Muscle of back (tissue), 11 donors: ENCODE results near the gene RHBDL1. TPM values are rescaled to one million over a fixed set of nuclear protein-coding genes. Genes with fewer than 3 reads are reported as not detected.

Experiments used
- DNase-seq, 3 donors: peaks; one replicate each; pipeline versions ENCODE4 v3.0.0 to v3.0.0-alpha.2; 2013
- polyA plus RNA-seq, 10 donors: library from polyadenylated mRNA; unstranded; fragments of 120-200 nt; gene quantifications; one replicate each; pipeline ENCODE4 v1.2.1, GENCODE V29; 2013; ENCODE audit not compliant: insufficient read length in 10 of 10

RHBDL1 gene
- polyA plus RNA-seq, 10 donors, result 0.85 to 1.8 (median 1.2) TPM

DNA sequence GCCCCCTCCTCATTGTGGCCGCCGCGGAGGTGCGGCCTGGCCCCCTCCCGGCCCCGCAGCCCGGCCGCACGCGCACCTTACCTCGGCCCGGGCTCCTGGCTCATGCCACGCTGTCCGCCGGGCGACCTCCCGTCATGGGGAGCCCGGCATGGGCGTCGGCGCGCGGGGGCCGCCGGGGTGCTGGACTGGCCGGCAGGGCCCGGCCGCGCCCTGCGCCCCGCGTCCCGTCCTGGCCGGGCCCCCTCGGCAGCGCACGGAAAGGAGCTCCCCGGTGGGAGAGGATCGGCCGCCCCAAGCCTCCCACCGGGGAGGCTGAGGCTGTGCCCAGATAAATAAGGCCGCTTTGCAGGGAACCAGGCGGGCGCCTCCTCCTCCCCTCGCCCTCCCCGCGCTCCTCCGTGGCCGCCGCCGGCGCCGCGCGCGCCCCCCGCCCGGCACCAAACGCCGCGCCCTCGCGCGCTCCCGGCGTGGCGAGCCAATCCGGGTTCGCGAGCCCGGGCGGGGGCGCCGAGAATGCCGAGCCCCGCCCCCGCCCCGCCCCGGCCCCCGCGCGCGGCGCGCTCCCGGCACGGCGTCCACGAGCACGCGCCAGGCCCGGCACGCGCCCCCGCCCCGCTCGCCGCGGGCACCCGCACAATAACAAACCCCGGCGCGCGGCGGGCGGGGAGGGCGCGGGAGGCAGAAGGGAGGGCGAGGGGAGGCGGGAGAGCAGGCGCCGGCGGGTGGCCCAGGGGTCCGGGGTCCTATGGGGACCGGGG is 30.1 kb downstream of the RHBDL1 start, which contains the start of gene FBXL16:
Gene FBXL16 (minus strand): TSS at position 371 of the 758 bp plus-strand sequence. CDS start 8,396 bp downstream, outside the sequence.
- DNase-seq, result no peak

DNA sequence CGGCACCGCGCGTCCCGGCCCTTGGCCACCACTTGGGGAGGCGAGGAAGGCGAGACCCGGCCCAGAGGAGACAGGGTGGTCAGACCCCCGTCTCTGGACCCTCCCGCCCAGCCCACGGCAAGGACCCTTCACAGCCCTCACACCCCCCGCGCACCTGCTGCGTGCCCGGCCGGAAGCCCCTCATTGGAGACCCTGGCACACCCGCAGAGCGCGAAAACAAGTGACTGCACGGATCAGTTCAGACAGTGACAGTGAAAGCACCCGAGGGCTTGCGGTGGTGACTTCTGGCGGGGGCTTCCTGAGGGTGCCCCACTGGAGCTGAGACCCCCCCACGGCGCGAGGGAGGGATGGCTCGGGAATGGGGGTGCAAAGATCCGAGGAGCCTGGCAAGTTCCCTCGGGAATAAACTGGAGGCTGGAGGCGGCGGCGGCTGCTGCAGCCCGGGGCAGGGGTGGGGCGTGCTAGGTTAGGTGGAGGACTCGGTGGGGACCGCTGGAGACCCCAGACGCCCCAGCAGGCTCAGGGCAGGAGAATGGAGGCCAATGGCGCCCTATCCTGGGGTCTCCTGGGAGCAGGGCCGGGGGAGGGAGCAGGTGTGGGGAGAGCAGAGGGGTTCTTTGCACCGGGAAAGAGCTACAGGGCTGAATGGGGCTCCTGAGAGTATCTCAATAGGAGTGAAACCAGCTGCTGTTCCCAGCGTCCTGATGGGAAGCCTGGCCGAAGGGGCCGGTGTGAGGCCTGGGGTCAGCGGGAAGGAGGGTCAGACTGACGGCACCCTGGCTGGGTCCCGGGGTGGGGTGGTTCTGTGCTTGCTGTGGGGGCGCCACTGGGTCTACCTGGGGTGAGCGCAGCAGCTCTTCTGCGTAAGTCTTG is 31.0 kb downstream of the RHBDL1 start:
- no peak for DNase-seq

DNA sequence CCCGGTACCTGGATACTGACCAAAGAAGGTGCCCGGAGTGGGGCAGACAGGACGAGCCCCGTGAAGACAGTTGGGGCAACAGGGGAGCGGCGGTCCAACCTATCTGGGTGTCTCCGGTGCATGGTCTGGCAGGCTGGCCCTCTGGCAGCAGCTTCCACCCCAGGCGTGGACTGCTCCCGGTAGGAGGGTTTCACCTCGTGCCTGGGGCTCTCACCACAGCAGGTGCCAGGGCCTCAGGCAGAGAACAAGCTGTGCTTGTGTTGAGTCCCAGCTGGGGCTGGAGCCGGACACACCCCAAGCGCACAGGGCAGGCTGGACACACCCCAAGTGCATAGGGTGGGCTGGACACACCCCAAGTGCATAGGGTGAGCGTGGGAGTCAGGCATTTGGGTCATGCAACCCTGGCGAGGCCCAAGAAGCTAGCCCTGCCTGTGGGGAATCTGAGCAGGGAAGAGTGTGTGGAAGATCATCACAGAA is 31.6 kb downstream of the RHBDL1 start:
- DNase-seq, result no peak

DNA sequence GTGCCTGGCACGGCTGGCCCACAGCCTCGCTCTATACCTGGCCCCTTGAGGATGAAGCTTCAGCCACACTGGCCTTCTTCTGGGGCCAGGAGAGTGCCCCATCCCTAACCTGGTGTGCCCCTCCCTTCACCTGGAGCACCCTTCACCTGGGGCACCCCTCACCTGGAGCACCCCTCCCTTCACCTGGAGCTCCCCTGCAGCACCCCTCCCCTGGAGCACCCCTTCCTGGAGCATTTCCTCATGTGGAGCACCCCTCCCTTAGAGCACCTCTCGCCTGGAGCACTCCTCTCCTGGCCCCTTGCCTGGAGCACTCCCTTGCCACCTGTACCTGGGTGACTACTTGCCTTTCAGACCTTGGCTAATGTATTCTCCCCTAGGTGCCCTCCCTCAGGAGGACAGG is 32.5 kb downstream of the RHBDL1 start:
- DNase-seq, result no peak

DNA sequence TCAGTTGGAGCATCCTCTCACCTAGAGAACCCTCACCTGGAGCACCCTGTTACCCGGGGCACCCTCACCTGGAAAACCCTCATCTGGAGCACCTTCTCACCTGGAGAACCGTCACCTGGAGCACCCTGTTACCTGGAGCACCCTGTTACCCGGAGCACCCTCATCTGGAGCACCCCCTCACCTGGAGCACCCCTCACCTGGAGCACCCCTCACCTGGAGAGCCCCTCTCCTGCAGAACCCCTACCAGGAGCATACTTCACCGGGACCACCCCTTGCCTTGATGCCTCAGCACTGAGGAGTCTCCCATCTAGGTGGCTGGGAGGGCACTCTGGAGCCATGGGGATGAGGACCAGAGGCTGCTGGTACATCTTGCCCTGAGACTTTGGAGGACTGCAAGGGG is 33.5 kb downstream of the RHBDL1 start:
- no peak for DNase-seq

DNA sequence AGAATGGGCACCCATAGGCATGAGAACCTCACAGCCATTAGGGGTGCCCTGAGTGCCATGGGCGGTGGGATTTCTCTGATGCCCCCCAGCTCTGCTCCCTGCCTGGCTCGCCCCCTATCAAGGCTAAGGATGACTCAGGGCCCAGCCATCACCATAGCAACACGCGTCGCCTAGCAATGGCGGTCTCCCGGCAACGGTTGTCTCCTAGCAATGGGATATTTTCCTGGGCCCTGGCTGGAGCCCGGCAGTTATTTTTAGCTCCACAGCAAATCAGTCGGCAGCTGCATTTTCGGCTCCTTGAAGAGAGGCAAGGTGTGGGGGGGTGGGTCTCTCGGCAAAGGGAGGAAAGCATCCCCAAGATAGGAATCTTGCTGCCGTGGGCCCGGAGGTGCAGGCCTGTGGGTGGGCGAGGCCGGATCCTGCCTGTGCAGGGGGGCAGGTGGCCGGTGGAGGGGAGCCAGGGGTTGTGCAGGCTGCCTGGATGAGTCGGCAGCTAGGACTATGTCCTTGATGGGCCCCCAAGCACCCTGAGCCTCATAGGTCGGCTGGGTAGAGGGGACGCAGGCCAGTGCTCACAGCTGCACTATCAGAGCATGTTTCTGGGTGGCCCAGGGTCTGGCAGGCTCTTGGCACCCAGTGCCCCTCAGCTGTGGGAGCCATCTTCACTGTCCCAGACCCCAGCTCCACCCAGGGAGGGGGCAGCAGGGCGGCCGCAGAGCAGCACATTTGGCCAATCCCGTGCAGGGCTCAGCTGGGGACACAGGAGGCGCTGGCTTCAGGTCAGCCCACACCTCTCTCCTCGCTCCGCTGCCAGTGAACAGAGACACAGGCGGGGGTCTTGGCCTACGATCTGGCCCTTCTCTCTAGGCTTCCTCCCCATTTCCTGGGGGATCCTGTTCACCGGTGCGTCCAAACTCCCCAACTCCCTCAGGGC is 34.4 kb downstream of the RHBDL1 start:
- DNase-seq, result peak; percentile 56 to 79 (median 58)

DNA sequence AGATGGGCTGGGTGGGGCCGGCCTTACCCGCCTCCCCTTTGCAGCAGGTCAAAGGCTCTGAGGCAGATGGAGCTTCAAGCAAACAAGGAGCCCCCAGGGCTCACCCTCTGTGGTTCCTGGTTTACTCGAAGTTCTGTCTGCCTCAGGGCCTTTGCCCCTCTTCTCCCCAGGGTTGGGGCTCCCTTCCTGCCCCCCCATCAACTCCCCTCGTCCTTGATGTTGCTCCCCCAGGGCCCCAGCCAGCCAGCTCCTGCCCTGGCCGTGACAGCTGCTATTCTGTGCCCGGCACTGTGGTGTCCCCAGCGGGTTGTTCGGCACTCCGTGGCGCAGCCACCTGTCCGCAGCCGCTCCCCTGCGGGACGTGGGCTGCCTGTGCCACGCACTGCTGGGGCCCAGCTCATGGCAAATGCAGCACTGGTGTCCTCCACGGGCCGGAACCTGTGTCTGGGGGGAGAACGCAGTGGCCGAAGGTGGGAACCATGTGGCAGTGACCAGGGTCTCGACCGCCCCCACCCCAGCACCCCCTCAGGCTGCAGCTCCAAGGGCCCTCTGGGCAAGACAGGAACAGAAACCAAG is 35.1 kb downstream of the RHBDL1 start:
- no peak for DNase-seq

DNA sequence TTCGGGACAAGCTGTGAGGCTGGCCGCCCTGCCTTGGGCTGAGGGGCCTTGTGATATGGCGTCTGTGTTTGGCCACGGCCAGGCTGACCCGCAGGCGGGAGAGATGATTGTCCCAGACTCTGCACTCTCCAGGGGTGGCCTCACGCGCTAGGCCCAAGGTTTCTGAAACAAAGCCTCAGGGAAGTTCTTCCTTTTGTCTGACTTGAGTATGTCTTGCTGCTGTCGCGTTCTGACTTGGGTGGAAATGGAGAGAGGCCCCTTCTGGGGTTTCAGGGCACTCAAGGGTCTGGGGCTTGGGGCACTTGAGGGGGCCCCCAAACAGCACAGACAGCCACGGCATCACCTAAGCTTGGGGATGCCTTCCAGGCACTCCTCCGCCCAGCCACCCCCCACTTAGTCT is 35.6 kb downstream of the RHBDL1 start:
- no peak for DNase-seq

DNA sequence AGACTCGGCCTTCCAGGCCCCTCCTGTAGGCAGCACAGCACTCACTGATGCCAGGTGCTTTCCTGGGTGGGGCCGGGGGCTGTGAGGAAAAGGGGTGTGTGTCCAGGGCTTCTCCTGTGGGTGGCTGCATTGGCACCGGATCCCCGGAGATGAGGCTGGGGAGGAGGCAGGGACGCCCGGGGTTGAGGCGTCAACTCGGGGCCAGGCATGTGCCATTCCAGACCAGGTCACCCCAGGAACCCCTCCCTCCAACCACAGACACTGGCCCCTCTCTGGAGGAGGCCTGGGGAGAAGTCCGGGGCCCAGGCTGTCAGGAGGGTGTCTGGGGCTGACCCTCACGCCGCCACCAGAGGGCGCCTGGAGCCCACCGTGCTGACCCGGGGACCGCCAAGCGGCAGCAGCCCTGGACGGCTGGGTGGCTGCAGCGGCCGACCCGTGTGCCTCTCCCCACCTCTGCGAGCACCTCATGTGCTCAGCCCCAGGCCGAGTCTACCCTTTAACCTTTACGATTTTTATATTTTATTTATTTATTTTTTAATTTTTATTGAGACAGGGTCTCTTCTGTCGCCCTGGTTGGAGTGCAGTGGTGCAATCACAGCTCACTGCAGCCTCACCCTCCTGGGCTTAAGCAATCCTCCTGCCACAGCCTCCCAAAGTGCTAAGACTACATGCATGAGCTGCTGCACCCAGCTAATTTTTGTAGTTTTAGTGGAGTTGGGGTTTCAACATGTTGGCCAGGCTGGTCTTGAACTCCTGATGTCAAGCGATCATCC is 36.3 kb downstream of the RHBDL1 start:
- peak; percentile 34 to 83 (median 78) for DNase-seq

DNA sequence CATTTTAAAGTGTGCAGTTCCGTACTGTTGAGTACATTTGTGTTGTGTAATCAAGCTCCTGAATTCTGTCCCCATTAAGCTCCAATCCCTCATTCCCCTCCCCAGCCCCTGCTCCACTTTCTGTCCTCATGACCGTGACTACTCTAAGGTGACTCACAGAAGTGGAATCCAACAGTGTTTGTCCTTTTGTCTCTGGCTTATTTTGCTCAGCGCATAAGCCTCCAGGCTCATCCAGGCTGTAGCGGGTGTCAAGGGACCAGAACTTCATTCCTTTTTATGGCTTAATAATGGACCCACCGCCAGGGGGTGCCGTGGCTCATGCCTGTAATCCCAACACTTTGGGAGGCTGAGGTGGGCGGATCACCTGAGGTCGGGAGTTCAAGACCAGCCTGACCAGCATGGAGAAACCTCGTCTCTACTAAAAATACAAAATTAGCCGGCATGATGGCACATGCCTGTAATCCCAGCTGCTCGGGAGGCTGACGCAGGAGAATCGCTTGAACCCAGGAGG is 37.3 kb downstream of the RHBDL1 start:
- peak in 1 of 3 donors; percentile 86 for DNase-seq

DNA sequence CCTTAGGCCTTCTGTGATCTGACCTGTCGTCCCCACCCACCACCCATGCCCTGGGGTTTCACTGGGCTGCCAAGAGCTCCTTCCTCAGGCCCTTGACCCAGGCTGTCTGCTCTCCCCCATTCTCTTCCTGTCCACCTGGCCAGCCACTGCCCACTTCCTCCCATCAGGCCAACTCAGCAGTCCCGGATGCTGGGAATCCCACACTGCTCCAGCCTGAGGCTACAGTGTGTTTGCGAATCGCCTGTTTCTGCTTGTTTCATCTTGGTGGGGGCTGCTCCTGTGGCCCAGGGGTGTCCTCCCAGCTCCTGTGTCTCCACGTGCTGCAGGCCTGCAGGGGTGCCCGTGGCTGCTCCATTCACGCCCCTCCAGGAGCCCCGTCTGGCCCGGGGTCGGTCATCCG is 38.6 kb downstream of the RHBDL1 start:
- no peak for DNase-seq

DNA sequence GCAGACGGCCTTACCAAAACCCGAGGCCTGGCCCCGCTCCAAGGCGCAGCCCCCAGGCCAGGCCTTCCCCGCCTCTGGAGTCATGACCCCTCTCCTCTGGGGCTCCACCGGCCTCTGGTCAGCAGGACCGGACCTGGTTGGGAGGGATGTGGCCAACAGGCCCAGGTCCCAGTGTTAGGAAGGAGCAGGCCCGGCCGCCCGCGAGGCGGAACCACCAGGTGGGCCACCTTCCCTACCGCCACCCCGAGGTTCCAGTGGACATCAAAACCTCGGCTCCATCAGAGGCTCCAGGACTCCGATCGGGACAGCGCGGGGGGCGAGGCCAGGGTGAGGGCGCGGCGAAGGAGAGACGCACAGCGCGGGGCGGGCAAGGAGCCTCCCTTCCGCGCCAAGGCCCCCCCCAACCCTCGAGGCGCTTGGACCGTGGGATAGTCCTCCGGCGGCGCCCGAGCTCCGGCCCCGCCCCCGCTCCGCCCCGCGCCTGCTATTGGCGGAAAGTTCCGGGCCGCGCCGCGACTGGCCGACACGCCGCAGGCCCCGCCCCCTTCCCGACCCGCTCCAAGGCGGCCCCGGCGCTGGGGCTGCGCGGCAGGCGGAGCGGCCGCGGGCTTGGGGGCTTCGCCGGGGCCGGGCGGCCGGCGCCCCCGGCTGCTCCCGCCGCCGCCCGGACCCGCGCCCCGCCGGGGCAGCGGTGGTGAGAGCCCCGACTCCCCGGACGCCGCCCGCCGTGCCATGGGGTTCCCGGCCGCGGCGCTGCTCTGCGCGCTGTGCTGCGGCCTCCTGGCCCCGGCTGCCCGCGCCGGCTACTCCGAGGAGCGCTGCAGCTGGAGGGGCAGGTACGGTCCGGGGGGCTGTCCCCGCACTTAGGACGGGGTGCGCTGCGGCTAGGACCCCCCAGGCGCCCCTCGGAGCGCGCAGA is 39.3 kb downstream of the RHBDL1 start, which contains the start of gene METRN:
Gene METRN (plus strand): TSS at position 561 of the 919 bp plus-strand sequence. CDS start 172 bp downstream, at position 733.
- DNase-seq, result peak; percentile 87 to 96 (median 93)

DNA sequence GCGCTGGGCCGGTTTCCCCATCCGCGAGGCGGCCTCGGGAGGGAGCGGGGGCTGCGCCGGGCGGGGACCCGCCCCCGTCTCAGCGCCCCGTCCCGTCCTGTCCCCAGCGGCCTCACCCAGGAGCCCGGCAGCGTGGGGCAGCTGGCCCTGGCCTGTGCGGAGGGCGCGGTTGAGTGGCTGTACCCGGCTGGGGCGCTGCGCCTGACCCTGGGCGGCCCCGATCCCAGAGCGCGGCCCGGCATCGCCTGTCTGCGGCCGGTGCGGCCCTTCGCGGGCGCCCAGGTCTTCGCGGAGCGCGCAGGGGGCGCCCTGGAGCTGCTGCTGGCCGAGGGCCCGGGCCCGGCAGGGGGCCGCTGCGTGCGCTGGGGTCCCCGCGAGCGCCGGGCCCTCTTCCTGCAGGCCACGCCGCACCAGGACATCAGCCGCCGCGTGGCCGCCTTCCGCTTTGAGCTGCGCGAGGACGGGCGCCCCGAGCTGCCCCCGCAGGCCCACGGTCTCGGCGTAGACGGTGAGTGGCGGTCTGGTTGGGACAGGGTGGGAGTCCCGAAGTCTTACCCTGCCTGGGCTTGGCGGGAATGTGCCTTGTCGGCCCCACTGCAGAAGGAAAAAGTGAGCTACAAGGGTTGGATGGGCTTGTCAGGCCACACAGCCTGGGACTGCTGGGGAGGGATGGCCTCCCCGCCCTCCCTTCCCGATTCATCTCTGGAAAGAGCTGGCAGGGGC is 40.2 kb downstream of the RHBDL1 start:
- DNase-seq, result peak in 1 of 3 donors; percentile 71

DNA sequence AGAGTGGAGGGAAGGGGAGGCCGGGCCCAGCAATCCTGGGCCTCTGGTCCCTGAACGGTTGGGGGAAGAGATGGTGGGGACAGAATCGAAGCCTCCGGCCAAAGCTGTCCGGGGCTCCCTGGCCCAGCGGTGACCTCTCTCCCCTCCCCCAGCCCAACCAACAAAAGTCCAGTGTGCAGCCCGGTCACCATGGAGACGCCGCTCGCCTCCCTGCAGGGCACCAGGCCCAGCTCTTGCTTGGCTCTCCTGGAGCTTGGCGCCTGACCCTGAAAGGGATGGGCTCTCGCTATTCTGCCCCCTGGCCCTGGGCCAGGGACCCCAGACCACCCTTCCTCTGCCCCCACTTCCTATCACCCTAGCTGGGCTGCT is 40.7 kb downstream of the RHBDL1 start:
- DNase-seq, result no peak

DNA sequence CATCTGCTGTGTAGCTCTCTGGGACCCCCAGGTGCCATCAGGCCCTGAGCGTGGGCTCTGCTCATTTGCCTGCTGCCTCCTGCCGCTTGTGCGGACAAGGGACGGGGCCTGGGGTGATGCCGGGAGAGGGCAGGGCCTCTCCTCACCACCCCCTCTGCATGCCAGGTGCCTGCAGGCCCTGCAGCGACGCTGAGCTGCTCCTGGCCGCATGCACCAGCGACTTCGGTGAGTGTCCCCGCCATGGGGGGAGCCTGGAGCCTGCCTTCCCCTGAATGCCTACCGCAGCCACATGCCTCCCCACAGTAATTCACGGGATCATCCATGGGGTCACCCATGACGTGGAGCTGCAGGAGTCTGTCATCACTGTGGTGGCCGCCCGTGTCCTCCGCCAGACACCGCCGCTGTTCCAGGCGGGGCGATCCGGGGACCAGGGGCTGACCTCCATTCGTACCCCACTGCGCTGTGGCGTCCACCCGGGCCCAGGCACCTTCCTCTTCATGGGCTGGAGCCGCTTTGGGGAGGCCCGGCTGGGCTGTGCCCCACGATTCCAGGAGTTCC is 41.4 kb downstream of the RHBDL1 start:
- DNase-seq, result no peak

DNA sequence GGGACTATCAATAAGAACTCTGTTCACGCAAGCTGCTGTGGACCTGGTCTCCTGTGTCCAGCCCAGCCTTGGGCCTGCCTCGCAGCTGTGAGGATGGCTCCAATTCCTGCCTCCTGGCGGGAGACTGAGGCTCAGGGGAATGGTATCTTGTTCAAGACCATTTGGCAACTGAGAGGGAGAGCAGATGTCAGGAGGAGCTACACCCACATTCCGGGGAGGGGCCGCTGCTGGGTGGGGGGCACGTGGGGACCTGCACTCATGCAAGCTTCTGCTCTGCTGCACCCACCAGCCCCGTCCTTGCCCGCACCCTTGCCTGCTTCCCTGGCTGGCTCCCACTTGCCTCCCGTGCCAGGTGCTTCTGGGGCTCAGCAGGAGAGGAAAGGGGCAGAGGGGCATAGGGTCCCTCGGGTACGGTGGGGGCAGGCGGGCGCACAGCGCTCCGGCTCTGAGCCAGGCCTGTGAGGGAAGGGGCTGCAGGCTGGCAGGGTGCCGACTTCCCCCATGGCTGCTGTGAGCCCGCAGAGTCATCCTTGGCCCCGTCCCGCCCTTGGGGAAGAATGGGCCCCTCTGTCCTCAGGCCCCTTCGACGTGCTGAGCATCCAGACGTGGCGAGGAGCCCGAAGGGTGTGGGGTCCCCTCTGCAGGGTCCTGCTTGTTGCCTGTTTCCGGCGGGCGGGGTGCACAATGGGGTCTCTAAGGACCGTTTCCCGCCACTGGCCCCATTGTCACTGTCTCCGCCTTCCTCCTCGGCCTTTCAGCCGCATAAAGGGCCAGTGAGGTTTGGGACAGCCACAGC is 42.2 kb downstream of the RHBDL1 start:
- DNase-seq, result peak in 1 of 3 donors; percentile 77

DNA sequence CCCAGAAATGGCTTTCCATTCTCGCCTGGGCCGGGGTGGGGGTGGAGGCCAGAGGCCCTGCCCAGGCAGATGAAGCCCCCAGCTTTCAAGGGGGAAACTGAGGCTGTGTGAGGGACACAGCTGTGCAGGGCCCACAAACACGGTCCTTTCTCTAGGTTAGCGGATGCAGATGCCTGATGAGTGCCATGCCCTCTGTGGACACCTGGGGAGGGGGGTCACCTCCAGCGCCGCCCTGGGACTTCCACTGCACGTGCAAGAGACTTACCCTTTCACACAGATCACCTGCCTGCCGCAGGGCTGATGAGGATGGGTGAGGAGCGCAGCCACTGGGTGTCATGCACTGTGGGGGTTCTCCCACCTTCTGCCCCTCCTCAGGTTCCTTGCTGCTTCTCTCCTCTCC is 42.9 kb downstream of the RHBDL1 start:
- no peak for DNase-seq
